ENCODE measurements around the gene VWDE. TPM values are rescaled to one million over a fixed set of nuclear protein-coding genes. Genes with fewer than 3 reads are reported as not detected.
"Not testable (repeated sequence)": the region's sequence is repeated elsewhere in the genome, so short reads cannot be mapped to it uniquely, and the experiment has no call there.

VWDE gene
- total RNA-seq, 2 donors from 2014 or later = 5.8 to 7.0 TPM

DNA sequence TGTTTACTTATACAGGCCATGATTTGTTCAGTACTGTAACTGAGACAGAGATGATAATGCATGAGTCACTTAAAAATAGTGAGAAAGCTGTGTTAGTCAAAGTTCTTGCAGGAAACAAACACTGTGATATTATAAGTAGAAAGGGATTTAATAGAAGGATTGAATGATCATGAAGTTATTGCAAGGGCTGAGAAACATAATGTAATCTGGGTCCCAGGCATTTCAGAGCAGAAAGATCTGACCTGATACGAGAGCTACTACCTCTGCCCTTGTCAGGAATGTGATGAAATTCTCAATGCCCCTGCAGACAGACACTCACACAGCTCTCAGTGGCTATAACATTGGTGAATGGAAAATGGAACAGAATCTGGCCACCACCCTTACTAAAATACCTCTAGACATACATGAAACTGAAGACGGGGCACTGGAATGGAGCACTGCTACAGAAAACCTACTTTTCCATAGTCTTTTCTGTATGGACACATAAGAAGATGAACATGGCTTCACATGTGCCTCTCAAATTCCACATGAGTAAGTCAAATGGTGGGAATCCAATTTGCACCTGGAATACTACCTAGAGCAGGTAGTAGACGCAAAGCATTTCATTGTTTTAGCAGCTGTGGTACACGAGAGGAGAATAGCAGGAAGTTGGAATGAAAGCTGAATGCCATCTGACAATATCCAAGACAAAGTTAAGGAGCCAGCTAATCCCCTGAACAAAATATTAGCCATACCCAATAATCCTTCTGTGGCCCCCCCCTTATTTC is 19.1 kb upstream of the VWDE start:
- ATAC-seq = no peak
- H3K36me3 Mint-ChIP-seq (ENCODE audit: low read depth) = no peaks in the 10 kb centered on the region
- peaks cover 10% of the 10 kb centered on the region for H3K27me3 Mint-ChIP-seq
- H3K9me3 ChIP-seq (ENCODE audit: control insufficient read depth, low read length, poor library complexity, severe bottlenecking) = no peaks in the 10 kb centered on the region
- no peak overlapping the region for H3K27ac Mint-ChIP-seq
- peaks cover 3% of the 10 kb centered on the region for H3K4me1 Mint-ChIP-seq
- no peak for DNase-seq
- H3K4me3 Mint-ChIP-seq = no peak overlapping the region

DNA sequence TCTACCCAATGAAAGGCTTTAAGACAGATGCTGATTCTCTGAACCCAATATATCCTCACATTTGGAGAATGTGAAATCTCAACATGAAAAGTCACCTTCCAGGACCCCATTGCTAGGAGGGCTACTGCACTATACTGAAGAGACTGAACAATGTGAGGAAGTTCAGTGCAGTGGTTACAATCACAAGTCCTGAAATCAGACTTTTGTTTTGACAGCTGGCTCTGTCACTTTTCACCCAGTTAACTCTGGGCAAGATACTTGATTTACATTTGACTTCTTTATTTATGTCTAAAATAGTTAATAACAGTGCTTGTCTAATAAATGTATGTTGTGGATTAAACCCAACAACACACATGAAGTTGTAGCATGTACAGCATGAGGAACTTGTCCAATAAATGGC is 14.8 kb upstream of the VWDE start:
- Mint-ChIP-seq H3K4me1 (peaks cover 3% of the 10 kb centered on the region), H3K36me3 (ENCODE audit: low read depth) (no peaks in the 10 kb centered on the region), H3K4me3 (no peak overlapping the region), H3K27me3 (peaks cover 10% of the 10 kb centered on the region), H3K27ac (no peak overlapping the region)
- ATAC-seq (no peak), DNase-seq (no peak)
- no peaks in the 10 kb centered on the region for H3K9me3 ChIP-seq (ENCODE audit: control insufficient read depth, low read length, poor library complexity, severe bottlenecking)

GRCh38 chr7:12415072-12415471 is 11.4 kb upstream of the VWDE start:
- no peak for ATAC-seq
- H3K27ac Mint-ChIP-seq = no peak overlapping the region
- H3K4me3 Mint-ChIP-seq = no peak overlapping the region
- H3K36me3 Mint-ChIP-seq (ENCODE audit: low read depth) = no peaks in the 10 kb centered on the region
- peaks cover 8% of the 10 kb centered on the region for H3K27me3 Mint-ChIP-seq
- no peak for DNase-seq
- peaks cover 3% of the 10 kb centered on the region for H3K4me1 Mint-ChIP-seq
- H3K9me3 ChIP-seq (ENCODE audit: control insufficient read depth, low read length, poor library complexity, severe bottlenecking) = no peaks in the 10 kb centered on the region

DNA sequence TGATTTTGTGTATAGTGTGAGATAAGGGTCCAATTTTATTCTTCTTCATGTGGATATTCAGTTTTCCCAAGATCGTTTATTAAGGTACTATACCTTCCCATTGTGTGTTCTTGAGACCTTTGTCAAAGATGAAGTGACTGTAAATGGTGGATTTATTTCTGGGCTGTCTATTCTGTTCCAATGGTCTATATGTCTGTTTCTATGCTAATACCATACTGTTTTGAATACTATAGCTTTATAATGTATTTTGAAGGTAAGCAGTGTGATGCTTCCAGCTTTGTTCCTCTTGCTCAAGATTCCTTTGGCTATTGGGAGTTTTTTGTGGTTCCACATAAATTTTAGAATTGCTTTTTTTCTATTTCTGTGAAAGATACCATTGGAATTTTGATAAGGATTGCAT is 8.7 kb upstream of the VWDE start:
- no peak overlapping the region for H3K4me3 Mint-ChIP-seq
- no peak for DNase-seq
- peaks cover 7% of the 10 kb centered on the region for H3K27me3 Mint-ChIP-seq
- no peaks in the 10 kb centered on the region for H3K36me3 Mint-ChIP-seq (ENCODE audit: low read depth)
- ATAC-seq = no peak
- no peak overlapping the region for H3K27ac Mint-ChIP-seq
- no peaks in the 10 kb centered on the region for H3K9me3 ChIP-seq (ENCODE audit: control insufficient read depth, low read length, poor library complexity, severe bottlenecking)
- H3K4me1 Mint-ChIP-seq = peaks cover 5% of the 10 kb centered on the region

DNA sequence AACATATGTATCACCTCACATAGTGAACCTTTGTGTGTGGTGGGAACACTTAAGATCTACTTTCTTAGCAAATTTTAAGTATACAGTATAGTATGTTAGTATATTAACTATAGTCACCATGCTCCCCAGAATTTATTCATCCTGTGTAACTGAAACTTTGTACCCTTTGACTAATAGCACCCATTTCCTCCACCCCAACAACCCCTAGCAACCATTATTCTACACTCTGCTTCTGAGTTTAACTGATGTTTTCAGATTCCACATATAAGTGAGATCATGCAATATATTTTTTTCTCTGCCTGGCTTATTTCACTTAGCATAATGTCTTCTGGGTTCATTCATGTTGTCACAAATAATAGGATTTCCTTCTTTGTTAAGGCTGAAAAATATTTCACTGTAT is 6.9 kb upstream of the VWDE start:
- H3K4me3 Mint-ChIP-seq = no peak overlapping the region
- no peaks in the 10 kb centered on the region for H3K27me3 Mint-ChIP-seq
- no peaks in the 10 kb centered on the region for H3K9me3 ChIP-seq (ENCODE audit: control insufficient read depth, low read length, poor library complexity, severe bottlenecking)
- DNase-seq = no peak
- H3K27ac Mint-ChIP-seq = no peak overlapping the region
- H3K36me3 Mint-ChIP-seq (ENCODE audit: low read depth) = no peaks in the 10 kb centered on the region
- no peak for ATAC-seq
- H3K4me1 Mint-ChIP-seq = peaks cover 5% of the 10 kb centered on the region

- DNase-seq (no peak), ATAC-seq (no peak)
- no peak overlapping the region for H3K4me3 Mint-ChIP-seq
- no peaks in the 10 kb centered on the region for H3K36me3 Mint-ChIP-seq (ENCODE audit: low read depth)
- H3K27ac Mint-ChIP-seq = no peak overlapping the region
- H3K27me3 Mint-ChIP-seq = no peaks in the 10 kb centered on the region
- H3K9me3 ChIP-seq (ENCODE audit: control insufficient read depth, low read length, poor library complexity, severe bottlenecking) = no peaks in the 10 kb centered on the region
- H3K4me1 Mint-ChIP-seq = peaks cover 9% of the 10 kb centered on the region
These were observed 5.5 kb upstream of the VWDE start for GRCh38 chr7:12409097-12409711.

DNA sequence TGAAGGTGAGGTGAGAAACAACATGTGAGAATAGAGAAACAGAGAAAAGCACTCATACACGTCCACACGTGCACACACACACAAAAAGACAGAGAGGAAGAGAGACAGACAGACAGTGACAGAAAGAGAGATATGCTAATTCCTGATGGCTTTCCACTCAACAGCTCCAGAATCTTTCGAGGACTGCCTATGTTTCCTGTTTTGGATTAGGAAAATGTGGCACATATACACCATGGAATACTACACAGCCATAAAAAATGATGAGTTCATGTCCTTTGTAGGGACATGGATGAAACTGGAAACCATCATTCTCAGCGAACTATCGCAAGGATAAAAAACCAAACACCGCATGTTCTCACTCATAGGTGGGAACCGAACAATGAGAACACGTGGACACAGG is 4.0 kb upstream of the VWDE start:
- not testable (repeated sequence) for H3K36me3 Mint-ChIP-seq (ENCODE audit: low read depth); H3K9me3 ChIP-seq (ENCODE audit: control insufficient read depth, low read length, poor library complexity, severe bottlenecking); H3K4me3 Mint-ChIP-seq; ATAC-seq; DNase-seq; H3K27ac Mint-ChIP-seq; H3K27me3 Mint-ChIP-seq
- H3K4me1 Mint-ChIP-seq = peaks cover 13% of the 10 kb centered on the region

GRCh38 chr7:12402365-12402725 is 1.3 kb downstream of the VWDE start:
- Mint-ChIP-seq H3K36me3 (ENCODE audit: low read depth) (peaks cover 3% of the 10 kb centered on the region), H3K4me1 (peaks cover 15% of the 10 kb centered on the region), H3K27me3 (peaks cover 9% of the 10 kb centered on the region), H3K4me3 (no peak overlapping the region), H3K27ac (no peak overlapping the region)
- no peaks in the 10 kb centered on the region for H3K9me3 ChIP-seq (ENCODE audit: control insufficient read depth, low read length, poor library complexity, severe bottlenecking)
- DNase-seq (no peak), ATAC-seq (no peak)

GRCh38 chr7:12401538-12402364 is 1.9 kb downstream of the VWDE start:
- Mint-ChIP-seq H3K4me3 (no peak overlapping the region), H3K36me3 (ENCODE audit: low read depth) (peaks cover 5% of the 10 kb centered on the region)
- ATAC-seq = no peak

DNA sequence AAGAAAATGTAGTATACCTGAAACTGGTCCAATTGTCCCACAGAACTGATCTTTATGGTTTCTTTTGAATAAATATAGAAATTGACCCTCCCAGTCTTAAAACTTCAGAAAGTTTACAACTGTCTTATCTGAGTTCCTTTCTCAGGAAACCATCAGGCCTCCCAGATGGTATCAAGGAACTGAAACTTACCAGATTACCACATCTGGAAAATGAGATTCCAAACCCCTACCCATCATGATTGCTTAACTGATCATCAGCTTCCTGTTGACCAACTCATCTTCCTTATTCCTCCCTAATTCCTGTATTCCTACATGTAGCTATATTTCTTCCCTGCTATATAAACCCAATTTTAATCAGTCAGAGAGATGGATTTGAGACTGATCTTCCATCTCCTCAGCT is 5.5 kb downstream of the VWDE start:
- ATAC-seq = no peak
- no peak overlapping the region for H3K4me3 Mint-ChIP-seq
- H3K36me3 Mint-ChIP-seq (ENCODE audit: low read depth) = peaks cover 2% of the 10 kb centered on the region
- H3K9me3 ChIP-seq (ENCODE audit: control insufficient read depth, low read length, poor library complexity, severe bottlenecking) = no peaks in the 10 kb centered on the region
- DNase-seq = no peak
- H3K27me3 Mint-ChIP-seq = peaks cover 9% of the 10 kb centered on the region
- H3K27ac Mint-ChIP-seq = no peak overlapping the region
- peaks cover 8% of the 10 kb centered on the region for H3K4me1 Mint-ChIP-seq

More at GRCh38 chr7:12401538-12402364, 1.9 kb downstream of the VWDE start:
- H3K9me3 ChIP-seq (ENCODE audit: control insufficient read depth, low read length, poor library complexity, severe bottlenecking) = no peaks in the 10 kb centered on the region
- Mint-ChIP-seq H3K27me3 (peaks cover 9% of the 10 kb centered on the region), H3K27ac (no peak overlapping the region), H3K4me1 (peaks cover 15% of the 10 kb centered on the region)
- no peak for DNase-seq

GRCh38 chr7:12397671-12398070 is 6.0 kb downstream of the VWDE start:
- H3K27me3 Mint-ChIP-seq = peaks cover 9% of the 10 kb centered on the region
- no peak overlapping the region for H3K27ac Mint-ChIP-seq
- H3K36me3 Mint-ChIP-seq (ENCODE audit: low read depth) = peaks cover 2% of the 10 kb centered on the region
- H3K4me3 Mint-ChIP-seq = no peak overlapping the region
- no peaks in the 10 kb centered on the region for H3K9me3 ChIP-seq (ENCODE audit: control insufficient read depth, low read length, poor library complexity, severe bottlenecking)
- DNase-seq = no peak
- no peak for ATAC-seq
- H3K4me1 Mint-ChIP-seq = peaks cover 10% of the 10 kb centered on the region

- ATAC-seq; DNase-seq; H3K4me1 Mint-ChIP-seq; H3K36me3 Mint-ChIP-seq (ENCODE audit: low read depth); H3K27me3 Mint-ChIP-seq; H3K9me3 ChIP-seq (ENCODE audit: control insufficient read depth, low read length, poor library complexity, severe bottlenecking); H3K27ac Mint-ChIP-seq; H3K4me3 Mint-ChIP-seq: not testable (repeated sequence)
These were observed 7.0 kb downstream of the VWDE start for GRCh38 chr7:12396670-12397069.

GRCh38 chr7:12391922-12392615 is 11.6 kb downstream of the VWDE start:
- no peak overlapping the region for H3K27ac Mint-ChIP-seq
- H3K9me3 ChIP-seq (ENCODE audit: control insufficient read depth, low read length, poor library complexity, severe bottlenecking) = no peaks in the 10 kb centered on the region
- peaks cover under 1% of the 10 kb centered on the region for H3K36me3 Mint-ChIP-seq (ENCODE audit: low read depth)
- no peak for ATAC-seq
- no peaks in the 10 kb centered on the region for H3K27me3 Mint-ChIP-seq
- peaks cover 2% of the 10 kb centered on the region for H3K4me1 Mint-ChIP-seq
- no peak for DNase-seq
- no peak overlapping the region for H3K4me3 Mint-ChIP-seq
